Ovary (tissue), 3 donors: ENCODE measurements around the gene TBC1D16.

ENCODE experiments used
- POLR2A ChIP-seq: fragments of 450-650 bp; IDR thresholded peaks from one replicate; pipeline ENCODE4 v1.6.1; 2017; ENCODE audit warnings: antibody characterized with exemption, mild to moderate bottlenecking, moderate library complexity
- TF ChIP-seq, protein P1 (sequence below), 3 donors: fragments of 450-650 bp in 2 of 3; fragments of 200-600 bp in 1 of 3; IDR thresholded peaks; one replicate each; pipeline versions ENCODE4 v1.5.1 to v1.8.0; 2016 to 2022; ENCODE audit warnings: antibody characterized with exemption in 3 of 3, mild to moderate bottlenecking in 1 of 3
- donor health status: DM: no; HTN: no; CAD: no.

DNA sequence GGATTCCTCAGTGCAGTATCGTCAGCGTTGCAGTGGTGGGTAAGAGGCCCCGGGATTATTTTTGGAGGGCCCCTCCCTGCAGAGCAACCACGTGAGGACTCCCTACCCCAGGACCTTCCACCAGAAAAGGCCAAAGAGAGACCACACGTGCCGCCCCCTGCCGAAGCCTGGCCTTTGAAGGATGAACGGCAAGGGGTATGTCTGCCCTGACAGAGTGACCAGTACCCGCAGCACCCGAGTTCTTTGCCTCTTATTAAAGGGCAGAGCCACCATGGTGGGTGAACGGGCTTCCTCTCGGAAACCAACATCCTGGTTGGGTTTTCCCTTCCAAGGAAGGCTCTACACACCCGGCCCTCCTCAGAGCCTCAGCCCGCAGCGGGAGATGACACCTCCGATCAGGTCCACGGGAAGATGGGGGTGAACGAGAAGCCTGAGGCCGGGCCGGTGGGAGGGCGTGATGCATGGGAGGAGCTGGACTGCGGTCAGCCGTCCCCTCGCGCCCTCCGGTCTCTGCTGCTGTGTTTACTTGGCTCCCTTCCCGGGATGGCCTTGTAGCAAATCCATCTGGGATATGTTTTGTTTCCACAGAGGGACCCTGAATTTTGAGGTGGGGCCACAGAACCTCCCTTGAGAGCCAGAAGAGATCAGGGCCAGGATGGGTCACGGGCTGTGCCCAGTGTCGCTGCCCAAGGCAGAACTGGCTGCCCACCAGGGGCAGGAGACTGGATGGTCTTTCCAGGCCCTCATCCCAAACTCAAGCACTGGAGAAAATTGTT, 49.1 kb downstream of the TBC1D16 start:
- no peak for TF ChIP-seq POLR2A
- TF ChIP-seq, protein P1, sequence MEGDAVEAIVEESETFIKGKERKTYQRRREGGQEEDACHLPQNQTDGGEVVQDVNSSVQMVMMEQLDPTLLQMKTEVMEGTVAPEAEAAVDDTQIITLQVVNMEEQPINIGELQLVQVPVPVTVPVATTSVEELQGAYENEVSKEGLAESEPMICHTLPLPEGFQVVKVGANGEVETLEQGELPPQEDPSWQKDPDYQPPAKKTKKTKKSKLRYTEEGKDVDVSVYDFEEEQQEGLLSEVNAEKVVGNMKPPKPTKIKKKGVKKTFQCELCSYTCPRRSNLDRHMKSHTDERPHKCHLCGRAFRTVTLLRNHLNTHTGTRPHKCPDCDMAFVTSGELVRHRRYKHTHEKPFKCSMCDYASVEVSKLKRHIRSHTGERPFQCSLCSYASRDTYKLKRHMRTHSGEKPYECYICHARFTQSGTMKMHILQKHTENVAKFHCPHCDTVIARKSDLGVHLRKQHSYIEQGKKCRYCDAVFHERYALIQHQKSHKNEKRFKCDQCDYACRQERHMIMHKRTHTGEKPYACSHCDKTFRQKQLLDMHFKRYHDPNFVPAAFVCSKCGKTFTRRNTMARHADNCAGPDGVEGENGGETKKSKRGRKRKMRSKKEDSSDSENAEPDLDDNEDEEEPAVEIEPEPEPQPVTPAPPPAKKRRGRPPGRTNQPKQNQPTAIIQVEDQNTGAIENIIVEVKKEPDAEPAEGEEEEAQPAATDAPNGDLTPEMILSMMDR (IDR thresholded peaks at IDR 0.05) = no peak
